H1 (cell line): Measurements from ENCODE around the gene TBC1D10A. TPM values are rescaled to one million over a fixed set of nuclear protein-coding genes. Genes with fewer than 3 reads are reported as not detected.

ENCODE experiments used
- CTCF ChIA-PET: fragments of 300-600 bp; sonication (Branson Sonifier 250); formaldehyde crosslinking; loops from one replicate; lab custom pipeline; 2021; ENCODE audit not compliant: partially characterized antibody; lab: Charles Lee
- POLR2A ChIA-PET: fragments of 300-600 bp; sonication (Branson Sonifier 250); formaldehyde crosslinking; loops from one replicate; lab custom pipeline; 2021; ENCODE audit warnings: inconsistent platforms; ENCODE audit not compliant: partially characterized antibody; lab: Charles Lee
- DNase-seq, 2 experiments: peaks; one replicate each; pipeline versions ENCODE4 v3.0.0 to v3.0.0-alpha.2; 2010 to 2022; ENCODE audit warnings: low spot score in 2 of 2, low read depth in 1 of 2, mixed read lengths in 1 of 2
- FAIRE-seq: peaks from 2 replicates; lab custom pipeline; 2011; peaks lifted over from hg19 to GRCh38; lab: Jason Lieb, UNC
- H2AFZ ChIP-seq: 2 replicates; pipeline ENCODE4 v1.8.1; 2012; ENCODE audit warnings: low read length, inconsistent platforms
- H2AK5ac ChIP-seq: 2 replicates; pipeline ENCODE4 v1.6.1; 2013; ENCODE audit warnings: low read depth, low read length
- H2BK120ac ChIP-seq: replicated peaks from 2 replicates; pipeline ENCODE3; 2013; ENCODE audit warnings: low read depth, low read length, inconsistent platforms
- H2BK12ac ChIP-seq: 2 replicates; pipeline ENCODE4 v1.6.1; 2013; ENCODE audit warnings: low read depth, low read length
- H2BK15ac ChIP-seq: 2 replicates; pipeline ENCODE4 v1.6.1; 2013; ENCODE audit warnings: low read length
- H2BK20ac ChIP-seq: 2 replicates; pipeline ENCODE4 v1.6.1; 2013; ENCODE audit warnings: low read length
- H2BK5ac ChIP-seq: 2 replicates; pipeline ENCODE4 v1.6.1; 2013; ENCODE audit warnings: low read depth, low read length
- H3K14ac ChIP-seq: 2 replicates; pipeline ENCODE4 v1.6.1; 2013; ENCODE audit warnings: inconsistent platforms; ENCODE audit not compliant: insufficient read length
- H3K18ac ChIP-seq: 2 replicates; pipeline ENCODE4 v1.6.1; 2013; ENCODE audit warnings: low read length; ENCODE audit errors: extremely low read depth
- H3K23ac ChIP-seq: 2 replicates; pipeline ENCODE4 v1.6.1; 2013; ENCODE audit warnings: inconsistent platforms; ENCODE audit not compliant: insufficient read length
- H3K23me2 ChIP-seq: 2 replicates; pipeline ENCODE4 v1.6.1; 2013; ENCODE audit warnings: low read depth, low read length
- H3K27ac ChIP-seq: 2 replicates; pipeline ENCODE4 v1.6.1; 2011; ENCODE audit warnings: low read depth, low read length, inconsistent platforms
- H3K27me3 ChIP-seq, 4 experiments: replicated peaks in 1 of 4; 1 replicate in 1 of 4; 2 replicates in 3 of 4; pipeline versions ENCODE4 v1.6.1 to v1.8.1; 2011 to 2013; ENCODE audit warnings: low read length in 3 of 4, mild to moderate bottlenecking in 3 of 4, inconsistent platforms in 2 of 4, mixed read lengths in 2 of 4, moderate library complexity in 1 of 4; ENCODE audit not compliant: control insufficient read depth in 3 of 4, insufficient read depth in 3 of 4; ENCODE audit errors: extremely low read depth in 1 of 4
- H3K36me3 ChIP-seq, 4 experiments: 2 replicates each; pipeline versions ENCODE4 v1.6.1 to v1.8.1; 2011 to 2013; ENCODE audit warnings: mild to moderate bottlenecking in 4 of 4, low read length in 3 of 4, moderate library complexity in 2 of 4, control low read depth in 1 of 4, inconsistent platforms in 1 of 4; ENCODE audit not compliant: insufficient read depth in 4 of 4, control insufficient read depth in 2 of 4
- H3K4ac ChIP-seq: replicated peaks from 2 replicates; pipeline ENCODE3; 2013; ENCODE audit warnings: low read length, low read depth, mixed read lengths, inconsistent platforms; ENCODE audit not compliant: insufficient read length
- H3K4me1 ChIP-seq, 4 experiments: replicated peaks in 1 of 4; 1 replicate in 1 of 4; 2 replicates in 3 of 4; pipeline versions ENCODE4 v1.6.1 to v1.8.1; 2011 to 2013; ENCODE audit warnings: low read length in 3 of 4, inconsistent platforms in 2 of 4, mixed read lengths in 1 of 4; ENCODE audit not compliant: insufficient read depth in 4 of 4, control insufficient read depth in 3 of 4
- H3K4me2 ChIP-seq, 2 experiments: 2 replicates each; pipeline versions ENCODE4 v1.6.1 to v1.8.1; 2011 to 2013; ENCODE audit warnings: low read depth in 2 of 2, low read length in 2 of 2, control low read depth in 1 of 2, inconsistent platforms in 1 of 2, mild to moderate bottlenecking in 1 of 2; ENCODE audit not compliant: insufficient read depth in 1 of 2
- H3K4me3 ChIP-seq, 4 experiments: fragments of 200-600, 300-600 bp in 1 of 4; sonication (generic), shearing (Covaris generic), sonication (Bioruptor Twin) in 1 of 4; 2 replicates each; pipeline versions ENCODE4 v1.5.1 to v1.8.1; 2011 to 2016; ENCODE audit warnings: low read length in 4 of 4, low read depth in 3 of 4, control low read depth in 2 of 4, inconsistent platforms in 2 of 4, mild to moderate bottlenecking in 2 of 4, mixed read lengths in 1 of 4, moderate library complexity in 1 of 4; ENCODE audit not compliant: insufficient read depth in 2 of 4; ENCODE audit errors: extremely low read depth in 1 of 4
- H3K56ac ChIP-seq: replicated peaks from 2 replicates; pipeline ENCODE3; 2013; ENCODE audit warnings: low read depth, mild to moderate bottlenecking, mixed read lengths, low read length, inconsistent platforms; ENCODE audit not compliant: insufficient read length
- H3K79me1 ChIP-seq: 2 replicates; pipeline ENCODE4 v1.6.1; 2013; ENCODE audit warnings: low read depth, low read length, control low read depth
- H3K79me2 ChIP-seq, 2 experiments: 2 replicates each; pipeline versions ENCODE4 v1.6.1 to v1.8.1; 2012 to 2013; ENCODE audit warnings: low read length in 2 of 2, mild to moderate bottlenecking in 2 of 2, inconsistent platforms in 1 of 2; ENCODE audit not compliant: insufficient read depth in 2 of 2, control insufficient read depth in 1 of 2
- H3K9ac ChIP-seq, 4 experiments: replicated peaks in 1 of 4; 1 replicate in 1 of 4; 2 replicates in 3 of 4; pipeline versions ENCODE4 v1.6.1 to v1.8.1; 2011 to 2013; ENCODE audit warnings: low read depth in 3 of 4, low read length in 3 of 4, control low read depth in 2 of 4, mild to moderate bottlenecking in 2 of 4, moderate library complexity in 2 of 4, inconsistent platforms in 1 of 4; ENCODE audit errors: extremely low read depth in 1 of 4
- H3K9me3 ChIP-seq, 2 experiments: 2 replicates each; pipeline versions ENCODE4 v1.6.1 to v1.8.1; 2012 to 2013; ENCODE audit warnings: mild to moderate bottlenecking in 2 of 2, moderate library complexity in 2 of 2, control low read depth in 1 of 2, inconsistent platforms in 1 of 2, low read depth in 1 of 2, low read length in 1 of 2, mixed read lengths in 1 of 2; ENCODE audit not compliant: insufficient read depth in 2 of 2
- H4K20me1 ChIP-seq, 2 experiments: replicated peaks in 1 of 2; 2 replicates each; pipeline versions ENCODE3 to v1.8.1; 2011 to 2013; ENCODE audit warnings: inconsistent platforms in 2 of 2, low read length in 2 of 2, mild to moderate bottlenecking in 1 of 2; ENCODE audit not compliant: insufficient read depth in 2 of 2, control insufficient read depth in 1 of 2
- H4K5ac ChIP-seq: 2 replicates; pipeline ENCODE4 v1.6.1; 2013; ENCODE audit warnings: low read length, low read depth, mixed read lengths, inconsistent platforms; ENCODE audit not compliant: insufficient read length
- H4K8ac ChIP-seq: 2 replicates; pipeline ENCODE4 v1.8.0; 2013; ENCODE audit warnings: mild to moderate bottlenecking, moderate library complexity, low read length, inconsistent platforms; ENCODE audit not compliant: insufficient read depth; ENCODE audit errors: extremely low read depth
- H4K91ac ChIP-seq: replicated peaks from 2 replicates; pipeline ENCODE3; 2013; ENCODE audit warnings: low read length, mixed read lengths, inconsistent platforms; ENCODE audit not compliant: insufficient read length
- EZH2 ChIP-seq: fragments of 200-600 bp; sonication (generic); IDR thresholded peaks from 2 replicates; pipeline ENCODE4 v1.7.1; 2012; ENCODE audit warnings: low read depth, mild to moderate bottlenecking, moderate library complexity, low read length, inconsistent platforms; ENCODE audit not compliant: severe bottlenecking
- SIN3A ChIP-seq, 2 experiments: IDR thresholded peaks in 1 of 2; conservative IDR thresholded peaks in 1 of 2; 2 replicates each; pipeline ENCODE4 v1.6.1; 2011 to 2012; ENCODE audit warnings: low read length in 2 of 2, improper control_type of control experiment in 1 of 2, low read depth in 1 of 2, mild to moderate bottlenecking in 1 of 2
- WGBS, 2 experiments: shearing (Covaris generic) in 1 of 2; methylation state at CpG; one replicate each; pipeline versions ENCODE4 v1.1.6 to v1.1.7; 2013 to 2015; ENCODE audit warnings: low lambda C conversion rate in 2 of 2, mixed read lengths in 2 of 2, inconsistent platforms in 1 of 2, low coverage in 1 of 2, missing lambda C conversion rate in 1 of 2; ENCODE audit not compliant: insufficient replicate concordance in 2 of 2, insufficient coverage in 1 of 2, insufficient read length in 1 of 2; ENCODE audit errors: extremely low coverage in 1 of 2, missing lambda C conversion rate in 1 of 2; 5-methylcytosine and 5-hydroxymethylcytosine counted together
- polyA plus RNA-seq, 7 experiments: library from polyadenylated mRNA; depleted of rRNA in 3 of 7; stranded (reverse) in 5 of 7; unstranded in 2 of 7; fragments of >200 nt in 5 of 7; fragments of 200-250 nt in 2 of 7; gene quantifications; 1 replicate in 5 of 7; 2 replicates in 1 of 7; 4 replicates in 1 of 7; pipeline versions ENCODE4 v1.2.1 to v1.2.3, GENCODE V29; 2011 to 2013; ENCODE audit warnings: missing spikeins in 2 of 7, mixed read lengths in 2 of 7
- total RNA-seq: library from RNA; stranded (reverse); fragmentation: NEBNext Ultra II Directional; extraction: Animal tissue kit (Norgen Biotek cat#: 25700); gene quantifications from 2 replicates; pipeline ENCODE4 v1.2.1, GENCODE V29; 2021

TBC1D10A gene
- total and polyA plus RNA-seq, 2 of the 8 experiments (the other 6 are each of a cell fraction or from before 2014, with no cell fraction given) = 5.4 to 7.0 TPM

GRCh38 chr22:30325065-30325720 is 1.5 kb downstream of the TBC1D10A start:
- H3K79me1 ChIP-seq = no peaks in the 10 kb centered on the region; the same call in none of the 2 replicates
- H3K79me2 ChIP-seq = no peaks in the 10 kb centered on the region
- H3K56ac ChIP-seq = no peak overlapping the region
- WGBS, 2 experiments = 88% methylated on average over 5 of the region's 5 CpGs; no CpG with 5 or more reads in 1 of the 2 experiments
- no peak overlapping the region for H3K14ac ChIP-seq
- H3K23me2 ChIP-seq = peaks cover 4% of the 10 kb centered on the region
- POLR2A ChIA-PET = interaction anchor here (1.5 to 3.2 kb wide), 2 partner anchors 10 to 32 kb away, joined by 3 to 28 read pairs; partner anchors contain the start of genes CCDC157 and SF3A1
- peak overlapping the region; percentile 57 to 91; a peak in 2 of 4 replicates for H3K4me2 ChIP-seq
- peaks cover 0 to 7% of the 10 kb centered on the region in 2 experiments for H4K20me1 ChIP-seq
- H3K27ac ChIP-seq = no peak overlapping the region
- H3K27me3 ChIP-seq = no peaks in the 10 kb centered on the region
- H3K9ac ChIP-seq = no peak overlapping the region; a peak in 1 of 7 replicates
- no peak overlapping the region for H2AK5ac ChIP-seq
- TF ChIP-seq SIN3A (conservative IDR thresholded peaks at IDR 0.05 in 1 of 2, IDR thresholded peaks at IDR 0.05 in 1 of 2; ENCODE audit: low read depth in 1 of 2, low read length in 2 of 2) = 0 out of 4 replicates have a peak, but pooled peaks of 1 of the 2 experiments have one; percentile 26
- no peak for TF ChIP-seq EZH2
- no peak for FAIRE-seq
- H3K36me3 ChIP-seq = peaks cover 0 to 3% (median 0%) of the 10 kb centered on the region in 4 experiments; a peak in 1 of 8 replicates
- no peak overlapping the region for H3K23ac ChIP-seq
- H2BK12ac ChIP-seq = no peak overlapping the region
- 0 out of 2 replicates have a peak overlapping the region, but pooled peaks have one; percentile 30 for H2BK5ac ChIP-seq
- no peaks in the 10 kb centered on the region for H3K9me3 ChIP-seq
- H4K5ac ChIP-seq = no peak overlapping the region
- H4K8ac ChIP-seq = no peak overlapping the region
- H2BK120ac ChIP-seq = no peak overlapping the region
- no peak overlapping the region for H3K18ac ChIP-seq
- H2BK15ac ChIP-seq = 0 out of 2 replicates have a peak overlapping the region, but pooled peaks have one; percentile 29
- no peak overlapping the region for H3K4ac ChIP-seq
- no peak overlapping the region for H2AFZ ChIP-seq
- 0 out of 8 replicates have a peak overlapping the region, but pooled peaks of 1 of the 4 experiments have one; percentile 2 for H3K4me3 ChIP-seq
- peaks cover 0 to 14% (median 7%) of the 10 kb centered on the region in 4 experiments; a peak in 6 of 7 replicates for H3K4me1 ChIP-seq
- H4K91ac ChIP-seq = no peak overlapping the region
- CTCF ChIA-PET = interaction anchor here (0.8 to 20.1 kb wide), 4 partner anchors 17 to 57 kb away, joined by 3 to 203 read pairs (median 6); partner anchors contain the start of gene CASTOR1
- no peak for DNase-seq
- H2BK20ac ChIP-seq = no peak overlapping the region
